HG02642 (cell line): ENCODE measurements around the gene GEN1.

ENCODE experiments used
- ATAC-seq: cut with Tn5 transposase; IDR thresholded peaks from one replicate; pipeline ENCODE4 v1.9.1; 2021; ENCODE audit warnings: mild to moderate bottlenecking; ENCODE audit not compliant: unreplicated experiment, poor library complexity

The GEN1 gene

GRCh38 chr2:17752246-17752645 is 1.7 kb upstream of the GEN1 start:
- ATAC-seq: no peak

- peak; percentile 45 for ATAC-seq
Measured at GRCh38 chr2:17752892-17753802, 791 bp upstream of the GEN1 start.

DNA sequence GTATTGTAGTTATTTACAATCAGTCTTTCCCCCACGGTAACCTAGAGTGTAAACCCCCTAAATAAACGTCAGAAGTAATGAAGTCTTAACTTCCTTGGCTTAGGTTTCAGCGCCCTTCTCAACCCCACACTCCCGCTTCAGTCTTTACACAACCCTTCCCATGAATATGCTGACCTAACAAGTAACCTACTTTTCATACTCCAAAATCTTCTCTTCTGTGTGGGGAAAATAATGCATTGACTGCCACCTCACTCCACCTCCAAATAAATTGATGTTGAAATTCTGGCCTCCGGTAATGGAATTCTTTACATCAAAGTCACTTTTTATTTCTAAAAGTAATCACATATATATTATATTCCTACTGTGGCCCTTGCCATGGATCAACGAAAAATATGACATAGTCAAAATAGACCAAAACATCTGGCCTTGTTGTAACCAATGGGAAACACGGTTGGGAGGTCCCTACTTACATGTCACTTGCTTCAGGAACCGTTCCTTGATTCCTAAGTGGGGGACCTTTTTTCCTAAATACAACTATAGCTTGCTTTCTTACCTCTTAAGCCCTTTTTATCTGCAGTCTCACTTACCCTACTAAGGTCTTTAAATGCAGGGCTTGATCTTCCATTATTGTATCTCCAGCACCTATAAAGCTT is 961 bp downstream of the GEN1 start:
- ATAC-seq: no peak

GRCh38 chr2:17756668-17757067 is 2.7 kb downstream of the GEN1 start:
- no peak for ATAC-seq

DNA sequence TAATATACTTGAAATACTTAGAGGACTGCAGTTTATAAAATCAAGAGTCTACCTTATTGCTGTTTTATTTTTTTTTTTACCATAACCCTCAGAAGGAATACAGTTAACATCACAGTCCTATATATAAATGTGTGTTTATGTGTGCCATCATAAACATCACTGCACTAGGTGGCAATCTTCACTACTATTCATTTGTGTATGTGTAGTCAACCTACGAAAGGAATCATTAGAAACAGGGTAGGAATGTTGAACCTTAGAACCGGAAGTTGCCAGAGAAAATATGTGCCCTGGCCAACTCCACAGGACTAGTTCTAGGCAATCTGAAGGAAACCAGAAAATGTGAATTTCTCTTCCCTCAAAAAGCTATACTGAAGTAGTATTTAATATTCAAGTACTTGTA is 3.4 kb downstream of the GEN1 start:
- no peak for ATAC-seq

GRCh38 chr2:17758118-17758517 is 4.2 kb downstream of the GEN1 start:
- no peak for ATAC-seq

DNA sequence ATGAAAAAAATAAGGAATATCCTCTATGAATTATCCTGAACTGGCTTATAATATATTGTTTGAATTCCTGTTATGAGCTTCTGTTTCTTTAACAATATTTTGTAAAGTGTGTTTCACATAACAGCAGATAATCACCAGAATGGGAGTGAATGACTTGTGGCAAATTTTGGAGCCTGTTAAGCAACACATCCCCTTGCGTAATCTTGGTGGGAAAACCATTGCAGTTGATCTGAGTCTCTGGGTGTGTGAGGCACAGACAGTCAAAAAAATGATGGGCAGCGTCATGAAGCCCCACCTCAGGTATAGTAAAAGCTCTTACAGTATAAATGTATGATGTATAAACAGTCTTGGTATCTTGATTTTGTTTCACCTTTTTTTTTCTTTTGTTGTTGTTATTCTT is 5.9 kb downstream of the GEN1 start:
- no peak for ATAC-seq

DNA sequence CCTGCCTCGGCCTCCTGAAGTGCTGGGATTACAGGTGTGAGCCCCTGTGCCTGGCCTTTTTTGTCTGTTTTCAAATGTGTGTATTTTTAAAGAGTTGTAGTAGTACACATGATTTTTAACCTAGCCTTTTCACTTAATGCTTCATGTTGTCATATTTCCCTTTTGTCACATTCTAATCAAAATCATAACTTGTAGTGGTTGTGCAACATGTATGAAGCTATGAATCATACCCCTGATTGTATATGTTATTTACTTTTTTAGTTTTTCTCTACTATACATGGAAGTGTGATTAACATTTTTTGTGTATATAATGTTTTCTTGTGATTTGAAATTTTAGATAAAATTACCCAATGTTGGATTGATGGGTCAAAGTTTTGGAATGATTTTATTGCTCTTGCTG is 8.5 kb downstream of the GEN1 start:
- ATAC-seq: no peak

DNA sequence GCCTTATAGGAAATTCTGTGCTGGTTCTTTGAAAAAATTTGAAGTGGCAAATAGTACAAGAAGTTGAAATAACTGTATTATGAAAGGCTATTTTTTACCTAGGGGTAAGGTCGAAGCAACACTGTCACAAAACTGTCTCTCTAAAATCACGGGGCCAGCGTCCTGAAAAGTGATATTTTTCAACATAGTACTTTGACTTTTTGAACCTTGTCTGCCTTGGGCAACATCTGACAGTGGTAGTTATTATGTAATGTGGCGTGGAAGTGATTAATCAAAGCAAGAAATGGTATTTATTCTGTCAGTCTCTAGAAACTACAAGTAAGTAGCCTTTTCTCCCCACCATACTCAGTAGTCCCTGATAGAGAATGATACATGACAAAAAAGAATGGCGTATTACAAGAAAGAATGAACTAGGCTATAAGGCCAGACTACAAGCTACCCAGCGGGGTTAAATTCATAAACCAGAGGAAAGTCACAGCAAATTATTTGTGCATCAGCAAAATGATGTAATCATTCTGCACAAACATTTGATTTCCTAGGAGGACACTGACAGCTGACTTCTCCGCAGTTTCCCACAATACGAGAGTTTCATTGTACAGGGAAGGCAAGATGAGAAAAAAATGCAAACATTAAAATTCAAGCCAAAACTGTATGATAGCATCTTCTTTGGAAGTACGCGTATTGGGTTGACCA is 9.8 kb downstream of the GEN1 start:
- ATAC-seq: no peak

GRCh38 chr2:17765398-17765797 is 11.5 kb downstream of the GEN1 start:
- no peak for ATAC-seq

DNA sequence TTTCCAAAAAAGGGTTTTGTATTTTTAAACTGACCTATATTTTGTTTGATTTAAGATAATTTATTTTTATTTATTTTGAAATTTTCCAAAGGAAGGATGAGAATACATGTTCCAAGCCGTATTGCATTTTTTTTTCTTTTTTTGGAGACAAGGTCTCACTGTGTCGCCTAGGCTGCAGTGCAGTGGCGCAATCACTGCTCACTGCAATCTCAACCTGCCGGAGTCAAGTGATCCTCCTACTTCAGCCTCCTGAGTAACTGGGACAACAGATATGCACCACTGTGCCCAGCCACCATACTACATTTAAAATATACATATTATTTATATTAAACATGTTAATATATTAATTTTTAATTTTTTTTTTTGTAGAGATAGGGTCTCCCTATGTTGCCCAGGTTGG is 15.0 kb downstream of the GEN1 start:
- ATAC-seq: no peak

DNA sequence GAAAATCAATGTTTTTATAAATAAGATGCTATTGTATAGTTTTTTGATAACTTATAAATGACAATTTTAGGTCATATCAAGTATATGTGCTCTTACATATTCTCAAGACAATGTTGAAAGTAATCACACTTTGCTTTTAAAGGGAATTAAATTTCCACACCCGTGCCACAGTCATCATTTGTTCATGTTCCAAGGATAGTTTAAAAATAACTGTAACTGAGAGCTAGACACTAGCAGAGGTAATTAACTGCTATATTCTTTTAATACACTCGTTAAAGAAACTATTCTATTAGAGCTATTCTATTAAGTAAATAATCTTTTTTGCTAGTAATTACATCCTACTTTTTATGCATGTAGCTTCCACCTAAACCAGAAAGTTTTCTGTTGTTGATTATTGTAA is 18.0 kb downstream of the GEN1 start:
- ATAC-seq: no peak

DNA sequence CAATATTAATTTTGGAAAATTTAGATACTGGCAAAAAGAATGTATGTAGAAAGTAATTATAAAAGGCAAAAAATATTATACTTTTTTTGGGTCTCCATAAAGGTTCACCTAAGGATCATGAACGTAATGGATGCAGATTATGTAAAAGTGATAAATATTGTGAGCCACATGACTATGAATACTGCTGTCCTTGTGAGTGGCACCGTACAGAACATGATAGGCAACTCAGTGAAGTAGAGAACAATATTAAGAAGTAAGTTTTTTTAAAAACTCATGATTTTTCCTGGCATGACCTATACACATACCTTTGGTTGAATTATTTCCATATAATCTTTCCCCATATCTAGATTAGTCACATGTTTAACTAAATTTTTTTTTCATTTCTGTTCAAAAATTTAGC is 18.6 kb downstream of the GEN1 start:
- ATAC-seq: no peak

DNA sequence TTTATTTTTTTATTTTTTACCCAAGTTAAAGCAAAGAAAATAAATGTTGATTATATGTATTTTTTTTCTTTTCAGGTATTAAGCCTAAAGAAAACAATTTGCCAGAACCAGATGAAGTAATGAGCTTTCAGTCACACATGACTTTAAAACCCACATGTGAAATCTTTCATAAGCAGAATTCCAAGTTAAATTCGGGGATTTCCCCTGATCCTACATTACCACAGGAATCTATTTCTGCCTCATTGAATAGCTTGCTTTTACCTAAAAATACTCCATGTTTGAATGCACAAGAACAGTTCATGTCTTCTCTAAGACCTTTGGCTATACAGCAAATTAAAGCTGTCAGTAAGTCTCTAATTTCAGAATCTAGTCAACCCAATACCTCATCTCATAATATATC is 26.6 kb downstream of the GEN1 start:
- ATAC-seq: no peak

DNA sequence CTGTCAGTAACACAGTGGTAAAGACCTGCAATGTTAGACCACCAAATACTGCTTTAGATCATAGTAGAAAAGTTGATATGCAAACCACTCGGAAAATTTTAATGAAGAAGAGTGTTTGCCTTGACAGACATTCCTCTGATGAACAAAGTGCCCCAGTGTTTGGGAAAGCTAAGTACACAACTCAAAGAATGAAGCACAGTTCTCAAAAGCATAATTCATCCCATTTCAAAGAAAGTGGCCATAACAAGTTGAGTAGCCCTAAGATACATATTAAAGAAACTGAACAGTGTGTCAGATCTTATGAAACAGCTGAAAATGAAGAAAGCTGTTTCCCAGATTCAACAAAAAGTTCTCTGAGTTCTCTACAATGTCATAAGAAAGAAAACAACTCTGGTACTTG is 27.5 kb downstream of the GEN1 start:
- no peak for ATAC-seq

- no peak for ATAC-seq
Measured at GRCh38 chr2:17786727-17787126, 32.8 kb downstream of the GEN1 start.

DNA sequence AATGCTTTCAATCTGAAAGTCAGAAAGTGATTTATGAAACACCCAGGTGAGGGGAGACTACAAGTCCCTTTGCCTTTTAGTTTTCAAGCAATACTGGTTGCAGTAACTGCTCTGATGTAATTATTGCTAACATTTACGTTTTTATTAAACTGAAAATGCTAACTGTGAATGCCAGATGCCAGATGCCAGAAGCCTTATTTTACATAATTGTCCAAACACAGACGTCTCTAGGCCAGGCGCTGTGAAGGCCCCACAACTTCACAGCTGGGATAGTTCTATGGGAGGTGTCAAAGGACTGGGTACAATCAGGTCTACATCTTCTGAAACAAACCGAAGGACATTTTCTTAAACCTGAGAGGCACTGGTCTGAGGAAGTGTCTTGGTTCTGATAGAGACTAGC is 34.8 kb downstream of the GEN1 start:
- no peak for ATAC-seq

DNA sequence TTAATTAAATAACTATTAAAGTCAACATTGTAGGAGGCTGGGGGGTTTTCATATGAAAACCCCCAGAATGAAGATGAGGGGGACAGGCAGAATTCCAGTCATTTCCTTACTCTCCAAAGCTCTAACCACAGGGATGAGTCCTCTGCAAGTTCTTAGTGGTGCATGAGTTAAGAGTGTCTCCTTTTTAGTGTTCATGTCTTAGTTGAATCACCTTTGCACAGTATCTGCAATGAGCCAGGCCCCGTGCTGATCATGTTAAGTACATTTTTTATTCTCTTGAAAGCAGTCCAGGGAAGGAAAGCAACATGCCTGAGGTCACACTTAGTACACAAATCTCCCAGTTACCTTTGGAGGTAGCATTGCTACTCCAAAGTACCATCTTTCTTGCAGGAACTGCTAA is 36.6 kb downstream of the GEN1 start:
- ATAC-seq: no peak

GRCh38 chr2:17791121-17791816 is 37.3 kb downstream of the GEN1 start:
- ATAC-seq: no peak

DNA sequence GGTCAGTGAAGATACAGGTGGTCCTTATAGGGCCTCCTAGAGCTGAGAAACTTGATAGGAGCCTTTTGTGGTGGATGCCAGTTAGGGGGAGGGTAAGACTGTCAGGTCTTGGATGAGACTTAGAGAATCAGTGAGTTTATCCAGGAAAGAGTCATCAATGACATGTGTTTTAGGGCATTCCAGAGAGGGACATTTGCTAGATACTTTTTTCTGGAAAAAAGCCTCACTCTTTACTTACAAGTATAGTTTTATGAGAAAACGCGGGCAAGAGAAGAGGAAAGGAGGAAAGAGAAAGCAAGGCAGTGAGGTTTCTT is 37.8 kb downstream of the GEN1 start:
- ATAC-seq: no peak

DNA sequence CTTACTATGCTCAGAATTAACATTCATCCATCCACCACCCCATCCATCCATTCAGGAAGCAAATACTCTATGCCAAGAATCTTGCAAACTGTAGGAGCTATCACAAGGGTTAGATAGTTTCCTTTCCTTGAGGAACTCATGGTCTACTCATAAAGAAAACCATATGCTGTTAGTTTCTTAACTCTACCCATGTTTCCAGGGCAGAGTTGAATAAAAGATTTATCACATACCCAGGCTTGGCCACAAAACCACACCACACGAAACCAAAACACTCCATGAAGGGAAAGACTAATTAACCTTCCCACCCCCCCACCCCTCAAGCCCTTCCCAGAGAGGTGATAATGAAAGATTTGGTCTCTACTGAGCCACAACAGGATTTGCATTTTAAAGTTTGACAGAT is 38.6 kb downstream of the GEN1 start:
- ATAC-seq: no peak
